ENCODE results near the gene MACF1. TPM values are rescaled to one million over a fixed set of nuclear protein-coding genes. Genes with fewer than 3 reads are reported as not detected.
"Not testable (repeated sequence)": the region's sequence is repeated elsewhere in the genome, so short reads cannot be mapped to it uniquely, and the experiment has no call there.

Gene MACF1
- total RNA-seq, 1 experiment from 2014 or later = 104 TPM

DNA sequence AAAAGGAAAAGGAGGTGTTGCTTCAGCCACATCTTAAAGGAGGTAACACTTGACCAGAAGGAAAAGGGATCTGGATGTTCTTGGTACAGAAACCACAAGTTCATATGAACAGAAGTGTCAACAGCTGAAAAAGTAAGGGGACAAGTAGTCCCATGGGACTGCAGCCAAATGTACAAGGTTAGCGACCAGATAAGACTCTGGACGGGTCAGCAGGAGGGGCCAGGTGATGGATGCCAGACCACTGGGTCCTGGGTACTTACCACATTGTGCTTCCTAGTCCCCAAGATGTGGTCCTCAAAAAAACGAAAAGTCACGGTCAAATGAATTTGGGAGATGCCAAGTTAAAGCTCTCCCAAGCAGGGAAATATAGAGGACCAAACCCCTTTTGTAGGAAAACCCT is 270.3 kb downstream of the MACF1 start:
- Mint-ChIP-seq H3K4me3 (ENCODE audit: unreplicated experiment) (no peak overlapping the region), H3K4me1 (ENCODE audit: low read depth, unreplicated experiment) (no peaks in the 10 kb centered on the region), H3K27me3 (ENCODE audit: insufficient read depth, unreplicated experiment) (no peaks in the 10 kb centered on the region), H3K9me3 (ENCODE audit: unreplicated experiment) (no peaks in the 10 kb centered on the region), H3K27ac (ENCODE audit: unreplicated experiment) (no peak overlapping the region), H3K36me3 (ENCODE audit: insufficient read depth, unreplicated experiment) (peaks cover 33% of the 10 kb centered on the region)
- ChIA-PET CTCF (no interaction called here), POLR2A (no interaction called here)
- Histone ChIP-seq H3K4me1 (no peaks in the 10 kb centered on the region), H3K9me3 (no peaks in the 10 kb centered on the region), H3K36me3 (ENCODE audit: control insufficient read depth, insufficient read depth, low read length) (no peaks in the 10 kb centered on the region), H3K4me3 (ENCODE audit: low read depth, low read length) (no peak overlapping the region), H3K27me3 (replicated peaks; ENCODE audit: control insufficient read depth, insufficient read depth, low read length) (no peaks in the 10 kb centered on the region)
- intact Hi-C loops (cut with micrococcal nuclease; ENCODE audit: unreplicated experiment) = loop anchor here (5.0 kb wide), 1 partner anchor 62 kb away; no protein-coding TSS in a partner anchor
- TF ChIP-seq, protein P1, sequence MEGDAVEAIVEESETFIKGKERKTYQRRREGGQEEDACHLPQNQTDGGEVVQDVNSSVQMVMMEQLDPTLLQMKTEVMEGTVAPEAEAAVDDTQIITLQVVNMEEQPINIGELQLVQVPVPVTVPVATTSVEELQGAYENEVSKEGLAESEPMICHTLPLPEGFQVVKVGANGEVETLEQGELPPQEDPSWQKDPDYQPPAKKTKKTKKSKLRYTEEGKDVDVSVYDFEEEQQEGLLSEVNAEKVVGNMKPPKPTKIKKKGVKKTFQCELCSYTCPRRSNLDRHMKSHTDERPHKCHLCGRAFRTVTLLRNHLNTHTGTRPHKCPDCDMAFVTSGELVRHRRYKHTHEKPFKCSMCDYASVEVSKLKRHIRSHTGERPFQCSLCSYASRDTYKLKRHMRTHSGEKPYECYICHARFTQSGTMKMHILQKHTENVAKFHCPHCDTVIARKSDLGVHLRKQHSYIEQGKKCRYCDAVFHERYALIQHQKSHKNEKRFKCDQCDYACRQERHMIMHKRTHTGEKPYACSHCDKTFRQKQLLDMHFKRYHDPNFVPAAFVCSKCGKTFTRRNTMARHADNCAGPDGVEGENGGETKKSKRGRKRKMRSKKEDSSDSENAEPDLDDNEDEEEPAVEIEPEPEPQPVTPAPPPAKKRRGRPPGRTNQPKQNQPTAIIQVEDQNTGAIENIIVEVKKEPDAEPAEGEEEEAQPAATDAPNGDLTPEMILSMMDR (IDR thresholded peaks at IDR 0.05; ENCODE audit: insufficient read depth in 1 of 2, low read depth in 1 of 2, low read length in 1 of 2, severe bottlenecking in 1 of 2, unreplicated experiment in 1 of 2) = no peak
- BruUV-seq (replicated peaks) = no TSS peak
- DNase-seq = no peak

DNA sequence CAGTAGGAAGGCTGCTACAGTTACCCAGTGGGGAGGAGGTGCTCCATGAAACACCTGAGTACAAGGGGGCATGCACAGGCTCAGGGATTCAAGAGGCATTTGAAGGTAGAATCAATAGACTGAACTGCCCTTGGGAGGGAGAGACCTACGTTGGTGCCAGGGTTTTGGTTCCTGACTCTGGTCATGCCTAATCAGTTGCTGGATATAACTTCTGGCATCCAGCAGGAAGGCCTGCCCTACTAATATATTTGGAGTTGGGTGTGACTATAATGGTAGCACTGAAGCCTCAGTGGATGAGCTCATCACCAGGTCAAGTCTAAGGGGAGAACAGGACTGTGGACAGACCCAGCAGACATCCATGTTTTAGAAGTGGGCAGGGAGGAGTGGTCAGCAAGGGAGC is 271.1 kb downstream of the MACF1 start:
- POLR2A ChIA-PET; CTCF ChIA-PET; H3K36me3 ChIP-seq (ENCODE audit: control insufficient read depth, insufficient read depth, low read length); intact Hi-C loops (cut with micrococcal nuclease; ENCODE audit: unreplicated experiment); DNase-seq; H3K4me3 ChIP-seq (ENCODE audit: low read depth, low read length); H3K27ac Mint-ChIP-seq (ENCODE audit: unreplicated experiment); H3K9me3 Mint-ChIP-seq (ENCODE audit: unreplicated experiment); H3K27me3 Mint-ChIP-seq (ENCODE audit: insufficient read depth, unreplicated experiment); BruUV-seq (replicated peaks); H3K4me1 ChIP-seq; H3K27me3 ChIP-seq (replicated peaks; ENCODE audit: control insufficient read depth, insufficient read depth, low read length); H3K9me3 ChIP-seq; H3K4me1 Mint-ChIP-seq (ENCODE audit: low read depth, unreplicated experiment): not testable (repeated sequence)
- H3K4me3 Mint-ChIP-seq (ENCODE audit: unreplicated experiment) = peak overlapping the region; percentile 14
- peaks cover 33% of the 10 kb centered on the region for H3K36me3 Mint-ChIP-seq (ENCODE audit: insufficient read depth, unreplicated experiment)

DNA sequence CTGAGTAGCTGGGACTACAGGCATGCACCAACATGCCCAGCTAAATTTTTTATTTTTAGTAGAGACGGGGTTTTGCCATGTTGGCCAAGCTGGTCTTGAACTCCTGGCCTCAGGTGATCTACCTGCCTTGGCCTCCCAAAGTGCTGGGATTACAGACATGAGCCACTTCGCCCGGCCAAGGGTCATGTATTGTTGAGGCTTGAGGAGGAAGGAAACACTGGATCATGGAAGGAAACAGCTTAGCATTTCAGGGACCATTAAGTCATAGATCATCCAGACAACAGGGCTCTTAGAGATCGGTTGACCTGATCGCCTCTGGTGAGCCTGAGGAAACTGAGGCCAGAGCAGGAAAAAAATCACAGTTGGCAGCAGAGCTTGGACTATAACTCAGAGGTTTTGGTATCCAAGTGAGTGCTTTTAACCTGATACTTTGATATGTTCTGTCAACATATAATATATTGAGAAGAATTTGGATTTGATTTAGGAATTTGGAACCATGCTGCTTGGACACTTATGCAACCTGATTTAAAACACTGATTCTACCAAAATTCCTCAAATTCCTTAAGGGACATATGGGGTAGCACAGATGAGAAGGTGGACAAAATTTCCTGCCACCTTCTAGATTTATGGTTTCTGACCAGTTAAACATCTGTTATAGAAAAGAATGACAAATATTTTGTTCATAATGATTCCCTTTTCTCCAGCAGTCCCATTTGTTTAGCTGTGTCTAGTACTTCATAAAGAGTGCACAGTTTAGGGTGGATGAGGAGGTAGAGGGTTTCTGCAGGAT is 273.8 kb downstream of the MACF1 start:
- ChIA-PET CTCF (no interaction called here), POLR2A (no interaction called here)
- Mint-ChIP-seq H3K4me1 (ENCODE audit: low read depth, unreplicated experiment) (no peaks in the 10 kb centered on the region), H3K9me3 (ENCODE audit: unreplicated experiment) (no peaks in the 10 kb centered on the region), H3K27ac (ENCODE audit: unreplicated experiment) (no peak overlapping the region), H3K27me3 (ENCODE audit: insufficient read depth, unreplicated experiment) (no peaks in the 10 kb centered on the region), H3K4me3 (ENCODE audit: unreplicated experiment) (no peak overlapping the region), H3K36me3 (ENCODE audit: insufficient read depth, unreplicated experiment) (peaks cover 49% of the 10 kb centered on the region)
- no peak overlapping the region for H3K4me3 ChIP-seq (ENCODE audit: low read depth, low read length)
- no peaks in the 10 kb centered on the region for H3K27me3 ChIP-seq (replicated peaks; ENCODE audit: control insufficient read depth, insufficient read depth, low read length)
- intact Hi-C loops (cut with micrococcal nuclease; ENCODE audit: unreplicated experiment) = no loop called here
- no TSS peak for BruUV-seq (replicated peaks)
- TF ChIP-seq, protein P1 (IDR thresholded peaks at IDR 0.05; ENCODE audit: insufficient read depth in 1 of 2, low read depth in 1 of 2, low read length in 1 of 2, severe bottlenecking in 1 of 2, unreplicated experiment in 1 of 2) = no peak
- no peaks in the 10 kb centered on the region for H3K4me1 ChIP-seq
- no peaks in the 10 kb centered on the region for H3K36me3 ChIP-seq (ENCODE audit: control insufficient read depth, insufficient read depth, low read length)
- no peaks in the 10 kb centered on the region for H3K9me3 ChIP-seq
- DNase-seq = no peak

Measured in Caco-2 (cell line).